Stimulated activated CD8-positive, alpha-beta memory T cell treated with anti-CD3 and anti-CD28 coated beads, Interleukin-4, amount 100 ng/mL, for 4 hours (primary cell): ENCODE measurements around the gene C1RL.

Source experiments
- DNase-seq, 2 donors: peaks; one replicate each; pipeline ENCODE4 v3.0.0-alpha.2; 2020; ENCODE audit warnings: low read depth in 2 of 2, low spot score in 1 of 2

Gene C1RL

DNA sequence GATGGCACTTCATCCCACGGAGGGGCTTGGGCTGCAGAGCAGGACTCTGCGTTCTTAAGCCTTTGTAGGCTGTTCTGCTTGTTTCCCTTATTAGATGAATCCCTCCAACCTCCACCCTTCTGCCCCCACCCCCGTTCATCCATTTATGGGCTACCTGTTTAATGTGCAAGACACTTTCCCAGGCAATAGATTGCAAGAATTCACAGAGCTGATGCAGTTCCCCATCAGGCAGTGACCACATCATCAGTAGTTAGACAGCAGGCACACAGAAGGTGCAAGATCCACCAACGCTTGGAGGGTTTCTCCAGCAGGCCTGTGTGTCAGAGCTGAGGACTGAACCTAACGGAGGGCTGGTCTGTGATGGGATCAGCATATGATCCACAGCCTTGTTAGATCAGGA, 15.5 kb downstream of the C1RL start:
- DNase-seq: no peak

- no peak for DNase-seq
Measured at GRCh38 chr12:7092986-7093460, 16.0 kb downstream of the C1RL start.

DNA sequence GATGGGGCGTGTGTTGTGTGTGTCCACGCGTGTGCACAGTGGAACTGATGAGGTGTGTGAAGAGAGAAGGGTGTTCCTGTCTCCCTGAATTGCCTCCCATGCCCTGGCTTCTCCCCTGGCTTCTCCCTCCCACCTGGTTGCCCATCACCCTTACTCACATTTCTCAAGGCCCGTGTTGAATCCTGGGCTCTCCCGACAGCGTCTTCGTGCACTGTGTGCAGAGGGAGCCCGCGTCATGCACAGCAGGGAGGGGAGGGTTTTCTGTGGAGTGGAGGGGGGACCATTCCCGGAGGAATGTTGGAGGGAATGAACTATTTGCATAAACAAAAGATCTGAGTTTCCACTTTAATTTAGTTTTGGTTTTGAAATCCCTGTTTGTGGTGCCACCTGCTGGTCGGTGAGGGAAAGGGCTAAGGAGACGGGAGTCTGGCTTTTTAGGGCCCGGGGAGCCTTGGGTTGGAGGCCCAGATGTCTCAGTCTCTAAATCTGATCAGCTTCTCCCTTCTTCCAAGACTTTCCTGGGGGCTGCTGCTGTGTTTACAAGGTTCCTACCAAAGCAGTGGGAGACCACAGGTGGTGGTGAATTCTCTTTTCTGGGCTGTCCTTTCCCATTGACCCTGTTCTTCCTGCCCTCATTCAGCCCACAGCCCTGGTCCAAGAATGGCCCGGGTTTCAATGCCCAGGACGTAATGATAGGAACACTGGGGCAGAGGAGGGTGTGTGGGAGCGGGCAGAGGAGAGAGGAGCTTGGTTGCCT, 16.6 kb downstream of the C1RL start, which contains the start of gene C1R:
Gene C1R, minus strand, starts transcription at position 217 of the 757 bp plus-strand sequence. Its CDS starts 57 bp downstream, at position 160.
- DNase-seq: peak; percentile 40 to 58

- DNase-seq: no peak
Measured at GRCh38 chr12:7091660-7092228, 17.3 kb downstream of the C1RL start.

GRCh38 chr12:7091171-7091570, 17.8 kb downstream of the C1RL start:
- DNase-seq: no peak

GRCh38 chr12:7090222-7090998, 18.6 kb downstream of the C1RL start:
- no peak for DNase-seq

DNA sequence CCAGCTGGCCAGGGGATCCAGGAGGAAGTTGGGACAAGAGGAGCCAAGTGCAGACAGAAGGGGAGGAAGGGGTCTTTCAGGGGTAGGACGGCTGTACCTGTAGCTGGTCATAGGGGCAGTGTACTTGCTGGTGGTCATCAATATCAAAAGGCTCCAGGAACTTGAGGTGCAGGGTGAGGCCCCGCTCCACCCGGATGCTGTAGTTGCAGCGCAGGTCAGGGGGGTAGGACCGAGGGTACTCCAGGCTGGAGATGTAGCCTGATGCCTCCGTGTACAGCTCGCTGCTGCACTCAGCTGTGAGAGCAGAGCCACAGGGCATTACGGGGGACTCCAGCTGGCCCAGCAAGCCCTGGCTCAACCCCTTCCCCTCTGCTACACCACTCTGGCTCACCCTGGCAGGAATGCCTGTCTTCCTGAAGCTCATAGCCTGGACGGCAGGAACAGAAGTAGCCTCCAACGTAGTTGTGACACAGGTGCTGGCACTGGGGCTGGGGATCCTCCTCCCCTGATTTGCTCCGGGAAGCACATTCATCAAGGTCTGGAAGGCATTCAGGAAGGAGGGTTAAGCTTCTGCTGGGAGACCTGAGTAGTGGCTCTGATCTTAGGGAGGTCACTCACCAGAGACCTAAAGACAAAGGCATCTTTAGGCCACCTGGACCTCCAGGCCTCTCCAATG, 19.7 kb downstream of the C1RL start:
- DNase-seq: no peak

GRCh38 chr12:7083125-7083524, 25.9 kb downstream of the C1RL start:
- no peak for DNase-seq

GRCh38 chr12:7081037-7081436, 28.0 kb downstream of the C1RL start:
- DNase-seq: no peak

GRCh38 chr12:7079826-7080125, 29.2 kb downstream of the C1RL start:
- DNase-seq: no peak

DNA sequence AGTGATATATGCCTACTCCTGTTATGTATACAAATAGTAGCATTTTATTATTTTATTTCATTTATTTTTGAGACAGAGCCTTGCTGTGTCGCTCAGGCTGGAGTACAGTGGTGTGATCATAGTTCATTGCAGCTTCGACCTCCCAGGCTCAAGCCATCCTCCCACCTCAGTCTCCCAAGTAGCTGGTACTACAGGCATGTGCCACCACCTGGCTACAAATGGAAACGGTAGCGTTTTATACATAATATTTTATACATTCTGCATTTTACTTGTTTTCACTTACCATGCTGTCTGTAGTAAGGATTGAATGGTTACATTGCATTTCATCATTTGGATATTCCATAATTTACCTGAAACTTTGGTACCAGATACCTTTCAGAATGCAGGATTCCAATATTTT, 30.9 kb downstream of the C1RL start:
- no peak for DNase-seq

DNA sequence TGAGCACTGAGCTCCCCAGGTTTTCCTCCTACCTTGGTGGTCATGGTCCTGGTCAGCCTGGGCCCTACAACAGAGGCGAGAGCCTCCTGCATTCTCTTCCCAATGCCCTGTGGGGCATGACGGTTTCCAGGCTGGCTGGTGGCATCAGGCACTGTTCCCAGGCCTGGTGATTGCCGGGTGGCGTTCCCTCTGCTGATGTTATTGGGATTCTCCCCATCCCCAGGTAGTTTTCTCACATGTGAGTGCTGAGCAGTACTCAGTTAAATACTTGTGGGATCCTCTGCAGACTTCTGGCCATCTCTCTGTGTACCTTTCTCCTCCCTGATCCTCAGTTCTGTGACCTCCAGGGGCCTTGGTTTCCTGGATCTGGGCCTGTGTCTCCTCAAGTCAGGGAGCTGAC, 32.5 kb downstream of the C1RL start:
- no peak for DNase-seq

GRCh38 chr12:7075939-7076338, 33.1 kb downstream of the C1RL start:
- no peak for DNase-seq

DNA sequence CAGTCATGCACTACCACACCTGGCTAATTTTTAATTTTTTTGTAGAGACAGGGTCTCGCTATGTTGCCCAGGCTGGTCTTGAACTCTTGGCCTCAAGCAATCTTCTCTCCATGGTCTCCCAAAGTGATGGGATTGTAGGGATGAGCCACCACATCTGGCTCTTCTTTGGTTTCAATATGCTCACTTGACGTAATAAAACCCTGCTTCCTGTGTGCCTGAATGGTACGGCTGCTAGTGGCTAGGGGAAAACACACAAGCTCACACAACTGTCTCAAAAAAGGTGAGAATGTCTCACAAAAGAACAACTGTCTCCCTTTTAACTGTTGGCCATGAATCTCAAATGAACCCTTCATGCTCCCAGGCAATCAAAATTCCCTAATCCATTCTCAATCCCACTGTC, 33.5 kb downstream of the C1RL start:
- DNase-seq: no peak

DNA sequence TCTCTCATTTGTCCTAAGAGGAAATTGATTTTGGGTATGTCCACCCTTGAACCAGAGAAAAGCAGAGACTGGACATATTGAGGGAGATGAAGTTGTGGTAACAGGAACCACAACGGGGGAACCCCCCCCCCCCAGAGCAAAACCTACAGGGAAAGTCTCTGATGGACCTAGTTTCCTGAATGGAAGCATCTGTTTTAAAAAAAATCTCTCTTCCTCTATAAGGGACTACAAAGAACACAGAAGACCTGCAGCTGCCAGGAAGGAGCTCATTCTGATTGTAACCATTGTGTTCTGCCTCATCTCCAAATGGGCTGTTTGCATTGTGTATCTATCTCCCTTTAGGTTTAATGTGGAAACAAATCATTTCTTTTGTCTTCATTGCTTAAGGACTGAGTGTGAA, 35.1 kb downstream of the C1RL start:
- no peak for DNase-seq

DNA sequence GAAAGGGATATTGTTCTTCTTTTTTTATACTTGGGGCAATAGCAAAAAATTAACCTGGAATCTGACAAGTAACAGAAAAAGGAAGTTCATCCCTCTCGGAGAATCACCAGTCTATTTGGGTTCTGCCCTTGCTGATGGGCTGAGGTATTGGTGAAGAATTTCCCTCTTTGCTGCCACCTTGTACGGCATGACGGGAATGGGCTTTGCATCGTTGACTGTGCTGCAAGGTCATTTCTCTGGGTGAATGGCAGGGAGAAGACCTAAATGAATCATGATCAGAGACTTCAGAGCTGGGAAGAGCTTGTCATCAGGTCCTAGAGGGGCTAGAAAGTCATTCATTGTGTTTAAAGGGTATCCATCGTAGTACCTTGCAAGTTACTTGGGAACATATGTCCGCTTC, 36.5 kb downstream of the C1RL start:
- no peak for DNase-seq

DNA sequence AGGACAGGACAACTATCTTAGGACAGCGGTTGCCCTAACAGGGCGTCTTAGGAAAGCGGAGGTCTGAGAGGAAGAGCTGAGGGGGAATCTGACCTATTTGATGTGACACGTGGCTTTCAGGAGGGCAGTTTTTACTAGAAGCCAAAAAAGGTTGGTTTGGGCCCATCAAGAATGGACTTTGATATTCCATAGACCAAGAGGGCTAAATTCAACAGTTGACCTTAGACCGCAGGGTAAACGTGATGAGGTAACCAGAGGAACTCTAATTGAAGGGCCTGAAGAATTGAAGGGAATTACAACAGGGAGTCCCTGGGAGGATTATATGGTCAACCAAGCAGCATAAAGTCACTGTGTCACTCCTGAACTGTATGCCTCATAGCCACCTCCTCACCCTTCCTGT, 37.0 kb downstream of the C1RL start:
- DNase-seq: no peak

DNA sequence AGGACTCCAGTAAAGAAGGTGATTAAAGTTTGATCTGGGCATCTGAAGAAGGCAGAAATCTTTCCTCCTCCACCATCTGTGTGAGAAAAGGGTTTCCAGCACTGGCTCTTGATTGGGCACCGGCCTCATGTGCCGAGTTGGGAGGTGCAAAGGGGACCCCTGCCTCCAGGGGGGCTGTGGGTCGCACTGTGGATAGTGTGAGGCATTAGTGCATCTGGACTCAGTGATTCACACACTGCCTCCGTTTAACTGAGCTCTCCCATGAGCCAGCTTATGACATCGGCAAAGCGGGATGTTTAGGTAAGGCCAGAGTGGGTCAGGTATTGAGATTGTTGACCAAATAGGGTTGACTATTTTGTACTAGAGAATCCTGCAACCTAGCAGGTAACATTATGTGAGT, 39.6 kb downstream of the C1RL start:
- DNase-seq: no peak

GRCh38 chr12:7068994-7069346, 40.0 kb downstream of the C1RL start:
- DNase-seq: no peak

DNA sequence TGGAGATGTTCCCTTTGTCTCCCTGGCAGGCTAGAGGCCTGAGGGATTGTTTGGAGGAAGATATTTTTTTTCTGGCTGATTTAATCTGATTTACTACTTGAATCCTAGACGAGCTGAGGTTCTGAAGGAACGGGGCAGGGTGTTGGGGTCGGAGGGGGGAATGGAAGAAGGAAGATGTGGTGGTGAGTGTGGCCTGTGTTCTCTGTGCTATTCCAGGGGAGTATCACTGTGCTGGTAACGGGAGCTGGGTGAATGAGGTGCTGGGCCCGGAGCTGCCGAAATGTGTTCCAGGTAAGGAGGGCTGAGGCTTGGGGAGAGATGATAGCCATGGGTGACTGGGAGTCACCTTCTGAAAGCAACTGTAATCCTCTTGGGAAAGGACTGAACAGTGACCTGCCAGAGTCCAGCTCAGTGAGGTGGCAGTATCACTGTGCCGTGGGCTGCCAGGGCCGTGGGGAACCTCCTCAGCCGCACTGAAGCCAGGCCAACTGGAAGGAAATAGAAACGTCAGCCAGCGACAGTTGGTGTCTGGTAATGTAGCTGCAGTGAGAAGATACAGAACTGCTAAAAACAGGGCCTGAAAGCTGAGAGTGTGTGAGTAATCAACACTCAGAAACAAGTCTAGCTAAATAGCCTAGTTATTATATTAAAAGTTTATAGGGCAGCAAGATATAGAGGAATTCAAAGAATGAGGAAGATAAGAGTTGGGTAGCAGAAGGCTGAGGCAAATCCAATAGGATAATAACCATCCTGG, 40.6 kb downstream of the C1RL start:
- no peak for DNase-seq

- no peak for DNase-seq
Measured at GRCh38 chr12:7067096-7067495, 41.9 kb downstream of the C1RL start.
